OCI-LY1 (cell line): ENCODE data around the gene PRXL2B.

Experiments
- H2AFZ ChIP-seq: fragments of 200-600 bp; sonication (generic), shearing (Covaris generic); 2 replicates; pipeline ENCODE4 v1.6.0; 2014; ENCODE audit warnings: antibody characterized with exemption, mild to moderate bottlenecking, low read length
- H3F3A ChIP-seq: fragments of 200-600 bp; sonication (generic), shearing (Covaris generic); 2 replicates; pipeline ENCODE4 v1.6.0; 2014; ENCODE audit warnings: mild to moderate bottlenecking, antibody characterized with exemption, low read length, moderate library complexity; ENCODE audit not compliant: insufficient read depth
- H3K27ac ChIP-seq: fragments of 200-600 bp; sonication (generic); 2 replicates; pipeline ENCODE4 v1.5.1; 2014; ENCODE audit warnings: low read length, mixed run types, mild to moderate bottlenecking, low read depth; ENCODE audit not compliant: poor library complexity, severe bottlenecking
- H3K27me3 ChIP-seq: fragments of 200-600 bp; sonication (generic); 2 replicates; pipeline ENCODE4 v1.6.0; 2014; ENCODE audit warnings: antibody characterized with exemption, mild to moderate bottlenecking, low read length, moderate library complexity; ENCODE audit not compliant: insufficient read depth
- H3K36me3 ChIP-seq: fragments of 200-600 bp; sonication (generic); 2 replicates; pipeline ENCODE4 v1.6.1; 2014; ENCODE audit warnings: mild to moderate bottlenecking, antibody characterized with exemption, low read length, moderate library complexity, mixed read lengths; ENCODE audit not compliant: insufficient read depth
- H3K4me1 ChIP-seq: fragments of 200-600 bp; sonication (generic); 2 replicates; pipeline ENCODE4 v1.5.1; 2014; ENCODE audit warnings: mild to moderate bottlenecking, low read length, moderate library complexity; ENCODE audit not compliant: insufficient read depth, severe bottlenecking
- H3K4me2 ChIP-seq: fragments of 200-600 bp; sonication (generic), shearing (Covaris generic); 2 replicates; pipeline ENCODE4 v1.6.1; 2014; ENCODE audit warnings: low read length
- H3K4me3 ChIP-seq: fragments of 200-600 bp; sonication (generic); 2 replicates; pipeline ENCODE4 v1.5.1; 2014; ENCODE audit warnings: low read length, low read depth, mild to moderate bottlenecking, mixed read lengths; ENCODE audit not compliant: poor library complexity, severe bottlenecking
- H3K79me2 ChIP-seq: fragments of 200-600 bp; shearing (Covaris generic); 2 replicates; pipeline ENCODE4 v1.6.1; 2016; ENCODE audit warnings: mixed run types, low read length, mixed read lengths; ENCODE audit not compliant: insufficient read depth
- H3K9ac ChIP-seq: fragments of 200-600 bp; sonication (generic), shearing (Covaris generic); 2 replicates; pipeline ENCODE4 v1.6.1; 2014; ENCODE audit warnings: mild to moderate bottlenecking, low read length, mixed read lengths
- H3K9me2 ChIP-seq: fragments of 200-600 bp; sonication (generic), shearing (Covaris generic); 2 replicates; pipeline ENCODE4 v1.6.1; 2014; ENCODE audit warnings: low read depth, mild to moderate bottlenecking, low read length, mixed read lengths
- H3K9me3 ChIP-seq: fragments of 200-600 bp; shearing (Covaris generic); 2 replicates; pipeline ENCODE4 v1.6.1; 2014; ENCODE audit warnings: low read length, mixed read lengths
- H4K20me1 ChIP-seq: fragments of 200-600 bp; sonication (generic), shearing (Covaris generic); 2 replicates; pipeline ENCODE4 v1.6.0; 2016; ENCODE audit warnings: mild to moderate bottlenecking, low read length; ENCODE audit not compliant: insufficient read depth
- CTCF ChIP-seq: fragments of 200-600 bp; sonication (generic), shearing (Covaris generic); IDR thresholded peaks from 2 replicates; pipeline ENCODE4 v1.5.1; 2017; ENCODE audit warnings: mild to moderate bottlenecking, antibody characterized with exemption, low read length, moderate library complexity, mixed read lengths
- EZH2 ChIP-seq: fragments of 200-600 bp; sonication (generic), shearing (Covaris generic); IDR thresholded peaks from 2 replicates; pipeline ENCODE4 v1.8.0; 2017; ENCODE audit warnings: borderline replicate concordance, mixed run types, mild to moderate bottlenecking, antibody characterized with exemption, low read length, moderate library complexity, mixed read lengths

The PRXL2B gene

GRCh38 chr1:2586154-2587070, at the start of gene PRXL2B:
Gene PRXL2B, plus strand, starts transcription at chr1:2586777. Its CDS starts 109 bp downstream, at chr1:2586886.
- Histone ChIP-seq H3K9me2 (no peaks in the 10 kb centered on the region), H3K36me3 (no peaks in the 10 kb centered on the region), H4K20me1 (no peaks in the 10 kb centered on the region), H3K79me2 (no peaks in the 10 kb centered on the region), H3F3A (no peaks in the 10 kb centered on the region), H3K4me2 (peak within 1 kb of the TSS; percentile 80), H3K4me1 (peaks cover 18% of the 10 kb centered on the region), H2AFZ (no peak within 1 kb of the TSS), H3K4me3 (peak within 1 kb of the TSS; percentile 74), H3K9ac (peak within 1 kb of the TSS; percentile 78), H3K9me3 (no peaks in the 10 kb centered on the region), H3K27ac (peak within 1 kb of the TSS; percentile 75), H3K27me3 (no peaks in the 10 kb centered on the region; the same call in 1 of the 2 replicates)
- TF ChIP-seq EZH2 (no peak), CTCF (no peak)

GRCh38 chr1:2537784-2538115, 48.8 kb upstream of the PRXL2B start:
- Histone ChIP-seq H2AFZ (no peak overlapping the region), H3F3A (no peaks in the 10 kb centered on the region), H3K27me3 (0 out of 2 replicates have a peak, but pooled peaks cover 15% of the 10 kb centered on the region), H3K27ac (no peak overlapping the region), H3K4me2 (no peak overlapping the region), H3K4me3 (no peak overlapping the region), H3K9me3 (no peaks in the 10 kb centered on the region), H3K36me3 (no peaks in the 10 kb centered on the region), H3K9me2 (no peaks in the 10 kb centered on the region), H3K4me1 (no peaks in the 10 kb centered on the region), H3K9ac (no peak overlapping the region), H4K20me1 (no peaks in the 10 kb centered on the region), H3K79me2 (no peaks in the 10 kb centered on the region)
- no peak for TF ChIP-seq EZH2
- no peak for TF ChIP-seq CTCF

- no peak for TF ChIP-seq EZH2
- no peak for TF ChIP-seq CTCF
- Histone ChIP-seq H3K4me1 (no peaks in the 10 kb centered on the region), H3K27me3 (0 out of 2 replicates have a peak, but pooled peaks cover 15% of the 10 kb centered on the region)
These were observed 48.2 kb upstream of the PRXL2B start for GRCh38 chr1:2538376-2538775.

More at GRCh38 chr1:2538376-2538775, 48.2 kb upstream of the PRXL2B start:
- Histone ChIP-seq H3F3A (no peaks in the 10 kb centered on the region), H3K9me3 (no peaks in the 10 kb centered on the region), H4K20me1 (no peaks in the 10 kb centered on the region), H3K79me2 (no peaks in the 10 kb centered on the region), H2AFZ (no peak overlapping the region), H3K4me3 (no peak overlapping the region), H3K9ac (no peak overlapping the region), H3K4me2 (no peak overlapping the region), H3K9me2 (no peaks in the 10 kb centered on the region), H3K36me3 (no peaks in the 10 kb centered on the region), H3K27ac (no peak overlapping the region)
